ENCODE results near the gene SH3PXD2A.

SH3PXD2A gene

DNA sequence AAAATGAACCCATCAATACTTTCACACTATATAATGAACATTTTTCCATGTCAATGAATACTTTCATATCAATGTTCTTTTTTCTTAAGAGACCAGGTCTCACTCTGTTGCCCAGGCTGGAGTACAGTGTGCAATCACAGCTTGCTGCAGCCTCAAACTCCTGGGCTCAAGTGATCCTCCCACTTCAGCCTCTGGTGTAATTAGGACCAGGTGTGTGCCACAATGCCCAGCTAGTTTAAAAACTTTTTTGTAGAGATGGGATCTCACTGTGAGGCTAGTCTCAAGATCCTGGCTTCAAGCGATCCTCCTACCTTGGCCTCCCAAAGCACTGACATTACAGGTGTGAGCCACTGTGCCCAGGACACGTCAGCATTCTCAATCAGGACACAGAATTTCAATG is 85.2 kb downstream of the SH3PXD2A start:
- no peak overlapping the region for H3K9ac ChIP-seq (ENCODE audit: low read length)
- H3K4me3 ChIP-seq (ENCODE audit: low read length) = no peak overlapping the region
- H3K4me1 ChIP-seq (ENCODE audit: control insufficient read depth, insufficient read depth, low read length) = peaks cover 7% of the 10 kb centered on the region
- H3K9me3 ChIP-seq (ENCODE audit: control insufficient read depth, low read length) = no peaks in the 10 kb centered on the region
- H3K27me3 ChIP-seq (replicated peaks; ENCODE audit: control insufficient read depth, insufficient read depth, low read length) = no peaks in the 10 kb centered on the region
- H3K36me3 ChIP-seq (ENCODE audit: control insufficient read depth, insufficient read depth, low read length, severe bottlenecking) = no peaks in the 10 kb centered on the region
- no peak for DNase-seq (ENCODE audit: low read depth)

DNA sequence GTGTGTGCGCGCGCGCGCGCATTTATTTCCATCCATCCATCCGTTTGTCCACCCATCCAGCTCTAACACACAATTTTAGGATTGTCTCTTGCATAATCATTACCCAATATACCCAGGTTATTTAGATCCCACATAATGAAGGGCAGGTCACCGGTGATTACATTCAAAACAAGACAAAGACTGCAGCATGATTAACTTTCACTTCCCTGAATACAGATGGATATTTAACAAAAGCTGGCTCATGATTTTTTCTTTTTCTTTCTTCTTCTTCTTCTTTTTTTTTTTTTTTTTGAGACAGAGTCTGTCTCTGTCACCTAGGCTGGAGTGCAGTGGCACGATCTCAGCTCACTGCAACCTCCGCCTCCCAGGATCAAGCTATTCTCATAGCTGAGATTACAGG is 86.2 kb downstream of the SH3PXD2A start:
- Histone ChIP-seq H3K27me3 (replicated peaks; ENCODE audit: control insufficient read depth, insufficient read depth, low read length) (no peaks in the 10 kb centered on the region), H3K9ac (ENCODE audit: low read length) (no peak overlapping the region), H3K4me1 (ENCODE audit: control insufficient read depth, insufficient read depth, low read length) (peaks cover 7% of the 10 kb centered on the region), H3K4me3 (ENCODE audit: low read length) (no peak overlapping the region), H3K36me3 (ENCODE audit: control insufficient read depth, insufficient read depth, low read length, severe bottlenecking) (no peaks in the 10 kb centered on the region), H3K9me3 (ENCODE audit: control insufficient read depth, low read length) (no peaks in the 10 kb centered on the region)
- DNase-seq (ENCODE audit: low read depth) = no peak

- H3K27me3 ChIP-seq (replicated peaks; ENCODE audit: control insufficient read depth, insufficient read depth, low read length) = no peaks in the 10 kb centered on the region
- peaks cover 8% of the 10 kb centered on the region for H3K4me1 ChIP-seq (ENCODE audit: control insufficient read depth, insufficient read depth, low read length)
- H3K9ac ChIP-seq (ENCODE audit: low read length) = no peak overlapping the region
- no peak overlapping the region for H3K4me3 ChIP-seq (ENCODE audit: low read length)
- H3K9me3 ChIP-seq (ENCODE audit: control insufficient read depth, low read length) = no peaks in the 10 kb centered on the region
- DNase-seq (ENCODE audit: low read depth) = no peak
- no peaks in the 10 kb centered on the region for H3K36me3 ChIP-seq (ENCODE audit: control insufficient read depth, insufficient read depth, low read length, severe bottlenecking)
Measured at GRCh38 chr10:103768345-103768744, 87.0 kb downstream of the SH3PXD2A start.

- H3K36me3 ChIP-seq (ENCODE audit: control insufficient read depth, insufficient read depth, low read length, severe bottlenecking) = no peaks in the 10 kb centered on the region
- no peak overlapping the region for H3K4me3 ChIP-seq (ENCODE audit: low read length)
- no peaks in the 10 kb centered on the region for H3K27me3 ChIP-seq (replicated peaks; ENCODE audit: control insufficient read depth, insufficient read depth, low read length)
- H3K9ac ChIP-seq (ENCODE audit: low read length) = no peak overlapping the region
- peaks cover 11% of the 10 kb centered on the region for H3K4me1 ChIP-seq (ENCODE audit: control insufficient read depth, insufficient read depth, low read length)
- H3K9me3 ChIP-seq (ENCODE audit: control insufficient read depth, low read length) = no peaks in the 10 kb centered on the region
- DNase-seq (ENCODE audit: low read depth) = no peak
Measured at GRCh38 chr10:103767756-103768155, 87.6 kb downstream of the SH3PXD2A start.

GRCh38 chr10:103766751-103767505 is 88.4 kb downstream of the SH3PXD2A start:
- no peaks in the 10 kb centered on the region for H3K27me3 ChIP-seq (replicated peaks; ENCODE audit: control insufficient read depth, insufficient read depth, low read length)
- H3K36me3 ChIP-seq (ENCODE audit: control insufficient read depth, insufficient read depth, low read length, severe bottlenecking) = no peaks in the 10 kb centered on the region
- H3K4me1 ChIP-seq (ENCODE audit: control insufficient read depth, insufficient read depth, low read length) = peaks cover 8% of the 10 kb centered on the region
- no peaks in the 10 kb centered on the region for H3K9me3 ChIP-seq (ENCODE audit: control insufficient read depth, low read length)
- no peak overlapping the region for H3K4me3 ChIP-seq (ENCODE audit: low read length)
- no peak overlapping the region for H3K9ac ChIP-seq (ENCODE audit: low read length)
- DNase-seq (ENCODE audit: low read depth) = no peak

DNA sequence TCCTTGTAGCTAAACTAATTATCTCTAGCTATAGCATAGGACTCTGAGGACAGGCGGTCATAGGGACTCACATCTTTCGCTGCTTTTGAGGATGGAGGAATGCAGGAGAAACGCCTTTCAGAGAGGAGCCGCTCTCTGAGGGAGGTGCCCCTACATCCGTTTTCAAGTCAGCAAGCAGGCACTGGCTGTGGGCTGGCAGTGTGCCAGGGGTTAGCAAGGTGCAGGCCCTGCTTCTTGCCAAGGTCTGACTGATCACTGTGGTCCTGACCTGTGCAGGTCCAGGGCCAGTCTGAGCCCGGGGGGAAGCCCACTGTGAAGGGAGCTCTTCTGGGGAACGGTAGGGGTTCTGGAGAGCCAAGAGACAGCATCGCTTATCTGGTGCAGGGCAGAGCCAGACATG is 89.4 kb downstream of the SH3PXD2A start:
- Histone ChIP-seq H3K27me3 (replicated peaks; ENCODE audit: control insufficient read depth, insufficient read depth, low read length) (no peaks in the 10 kb centered on the region), H3K9me3 (ENCODE audit: control insufficient read depth, low read length) (no peaks in the 10 kb centered on the region), H3K36me3 (ENCODE audit: control insufficient read depth, insufficient read depth, low read length, severe bottlenecking) (no peaks in the 10 kb centered on the region), H3K4me3 (ENCODE audit: low read length) (no peak overlapping the region), H3K9ac (ENCODE audit: low read length) (no peak overlapping the region), H3K4me1 (ENCODE audit: control insufficient read depth, insufficient read depth, low read length) (peaks cover 6% of the 10 kb centered on the region)
- no peak for DNase-seq (ENCODE audit: low read depth)

- Histone ChIP-seq H3K4me3 (ENCODE audit: low read length) (no peak overlapping the region), H3K36me3 (ENCODE audit: control insufficient read depth, insufficient read depth, low read length, severe bottlenecking) (no peaks in the 10 kb centered on the region), H3K27me3 (replicated peaks; ENCODE audit: control insufficient read depth, insufficient read depth, low read length) (no peaks in the 10 kb centered on the region), H3K9me3 (ENCODE audit: control insufficient read depth, low read length) (no peaks in the 10 kb centered on the region), H3K9ac (ENCODE audit: low read length) (no peak overlapping the region), H3K4me1 (ENCODE audit: control insufficient read depth, insufficient read depth, low read length) (peaks cover 6% of the 10 kb centered on the region)
- DNase-seq (ENCODE audit: low read depth) = no peak
Measured at GRCh38 chr10:103765168-103765567, 90.2 kb downstream of the SH3PXD2A start.

GRCh38 chr10:103764296-103765088 is 90.9 kb downstream of the SH3PXD2A start:
- DNase-seq (ENCODE audit: low read depth) = no peak
- peaks cover 9% of the 10 kb centered on the region for H3K4me1 ChIP-seq (ENCODE audit: control insufficient read depth, insufficient read depth, low read length)
- no peak overlapping the region for H3K9ac ChIP-seq (ENCODE audit: low read length)
- no peaks in the 10 kb centered on the region for H3K9me3 ChIP-seq (ENCODE audit: control insufficient read depth, low read length)
- H3K4me3 ChIP-seq (ENCODE audit: low read length) = no peak overlapping the region
- no peaks in the 10 kb centered on the region for H3K36me3 ChIP-seq (ENCODE audit: control insufficient read depth, insufficient read depth, low read length, severe bottlenecking)
- no peaks in the 10 kb centered on the region for H3K27me3 ChIP-seq (replicated peaks; ENCODE audit: control insufficient read depth, insufficient read depth, low read length)

- H3K9me3 ChIP-seq (ENCODE audit: control insufficient read depth, low read length) = no peaks in the 10 kb centered on the region
- DNase-seq (ENCODE audit: low read depth) = peak; percentile 25
- H3K36me3 ChIP-seq (ENCODE audit: control insufficient read depth, insufficient read depth, low read length, severe bottlenecking) = no peaks in the 10 kb centered on the region
- no peak overlapping the region for H3K4me3 ChIP-seq (ENCODE audit: low read length)
- no peak overlapping the region for H3K9ac ChIP-seq (ENCODE audit: low read length)
- peaks cover 18% of the 10 kb centered on the region for H3K4me1 ChIP-seq (ENCODE audit: control insufficient read depth, insufficient read depth, low read length)
- no peaks in the 10 kb centered on the region for H3K27me3 ChIP-seq (replicated peaks; ENCODE audit: control insufficient read depth, insufficient read depth, low read length)
Measured at GRCh38 chr10:103763374-103764202, 91.8 kb downstream of the SH3PXD2A start.

- peaks cover 22% of the 10 kb centered on the region for H3K4me1 ChIP-seq (ENCODE audit: control insufficient read depth, insufficient read depth, low read length)
Measured at GRCh38 chr10:103762916-103763315, 92.5 kb downstream of the SH3PXD2A start.

GRCh38 chr10:103762162-103762561 is 93.2 kb downstream of the SH3PXD2A start:
- H3K36me3 ChIP-seq (ENCODE audit: control insufficient read depth, insufficient read depth, low read length, severe bottlenecking) = no peaks in the 10 kb centered on the region
- H3K9me3 ChIP-seq (ENCODE audit: control insufficient read depth, low read length) = no peaks in the 10 kb centered on the region
- DNase-seq (ENCODE audit: low read depth) = no peak
- H3K4me3 ChIP-seq (ENCODE audit: low read length) = no peak overlapping the region
- H3K4me1 ChIP-seq (ENCODE audit: control insufficient read depth, insufficient read depth, low read length) = peaks cover 26% of the 10 kb centered on the region
- no peaks in the 10 kb centered on the region for H3K27me3 ChIP-seq (replicated peaks; ENCODE audit: control insufficient read depth, insufficient read depth, low read length)
- no peak overlapping the region for H3K9ac ChIP-seq (ENCODE audit: low read length)

More at GRCh38 chr10:103762916-103763315, 92.5 kb downstream of the SH3PXD2A start:
- Histone ChIP-seq H3K9ac (ENCODE audit: low read length) (no peak overlapping the region), H3K9me3 (ENCODE audit: control insufficient read depth, low read length) (no peaks in the 10 kb centered on the region), H3K27me3 (replicated peaks; ENCODE audit: control insufficient read depth, insufficient read depth, low read length) (no peaks in the 10 kb centered on the region), H3K36me3 (ENCODE audit: control insufficient read depth, insufficient read depth, low read length, severe bottlenecking) (no peaks in the 10 kb centered on the region), H3K4me3 (ENCODE audit: low read length) (no peak overlapping the region)
- DNase-seq (ENCODE audit: low read depth) = no peak
